Measurements from ENCODE around the gene TDRD3.
A peak's percentile ranks its signal among the peaks of the same experiment; 100 is the strongest.

DNA sequence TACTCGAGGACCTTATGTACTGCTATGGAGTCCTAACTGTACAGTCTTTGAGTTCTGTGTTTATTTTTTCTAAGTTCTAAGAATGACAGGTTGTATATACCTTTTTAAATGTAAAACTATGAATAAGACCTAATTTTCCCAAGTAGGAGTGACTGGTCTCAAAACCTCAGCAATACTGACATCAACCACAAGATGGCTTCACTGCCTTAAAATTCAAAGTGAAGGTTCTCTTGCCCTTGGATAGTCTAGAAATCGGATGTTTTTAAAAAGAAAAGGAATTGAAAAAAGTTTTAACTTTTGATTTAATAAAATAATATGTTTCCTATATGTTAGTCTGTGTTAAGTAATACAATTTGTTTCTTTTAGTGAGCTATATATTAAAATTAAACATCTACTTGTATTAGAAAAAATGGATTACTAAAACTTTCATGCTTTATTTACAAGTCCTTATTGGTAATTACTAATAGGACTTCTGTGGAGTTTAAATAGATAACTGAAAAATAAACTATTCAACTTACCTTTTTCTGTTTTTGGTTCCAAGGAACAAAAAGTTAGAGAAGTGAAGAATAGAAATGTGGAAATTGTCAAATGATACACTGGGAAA, 52.0 kb downstream of the TDRD3 start:
- TF ChIP-seq, protein P1, sequence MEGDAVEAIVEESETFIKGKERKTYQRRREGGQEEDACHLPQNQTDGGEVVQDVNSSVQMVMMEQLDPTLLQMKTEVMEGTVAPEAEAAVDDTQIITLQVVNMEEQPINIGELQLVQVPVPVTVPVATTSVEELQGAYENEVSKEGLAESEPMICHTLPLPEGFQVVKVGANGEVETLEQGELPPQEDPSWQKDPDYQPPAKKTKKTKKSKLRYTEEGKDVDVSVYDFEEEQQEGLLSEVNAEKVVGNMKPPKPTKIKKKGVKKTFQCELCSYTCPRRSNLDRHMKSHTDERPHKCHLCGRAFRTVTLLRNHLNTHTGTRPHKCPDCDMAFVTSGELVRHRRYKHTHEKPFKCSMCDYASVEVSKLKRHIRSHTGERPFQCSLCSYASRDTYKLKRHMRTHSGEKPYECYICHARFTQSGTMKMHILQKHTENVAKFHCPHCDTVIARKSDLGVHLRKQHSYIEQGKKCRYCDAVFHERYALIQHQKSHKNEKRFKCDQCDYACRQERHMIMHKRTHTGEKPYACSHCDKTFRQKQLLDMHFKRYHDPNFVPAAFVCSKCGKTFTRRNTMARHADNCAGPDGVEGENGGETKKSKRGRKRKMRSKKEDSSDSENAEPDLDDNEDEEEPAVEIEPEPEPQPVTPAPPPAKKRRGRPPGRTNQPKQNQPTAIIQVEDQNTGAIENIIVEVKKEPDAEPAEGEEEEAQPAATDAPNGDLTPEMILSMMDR (IDR thresholded peaks at IDR 0.05; ENCODE audit: low read length), result peak; percentile 65
- TF ChIP-seq EZH2 (IDR thresholded peaks at IDR 0.05; ENCODE audit: borderline replicate concordance, low read length), result no peak

All from OCI-LY1 (cell line).